ENCODE results near the gene SFTPB.

Gene SFTPB

GRCh38 chr2:85699325-85699724 lies 31.3 kb upstream of the SFTPB start:
- Histone ChIP-seq H3K36me3 (ENCODE audit: control insufficient read depth, insufficient read depth, low read length, severe bottlenecking) (no peaks in the 10 kb centered on the region), H3K4me1 (ENCODE audit: control insufficient read depth, insufficient read depth, low read length) (peaks cover 23% of the 10 kb centered on the region), H3K9ac (ENCODE audit: low read length) (no peak overlapping the region), H3K27me3 (replicated peaks; ENCODE audit: control insufficient read depth, insufficient read depth, low read length) (peaks cover 9% of the 10 kb centered on the region), H3K9me3 (ENCODE audit: control insufficient read depth, low read length) (no peaks in the 10 kb centered on the region), H3K4me3 (ENCODE audit: low read length) (no peak overlapping the region)
- no peak for DNase-seq (ENCODE audit: low read depth)

GRCh38 chr2:85698880-85699254 lies 30.9 kb upstream of the SFTPB start:
- no peaks in the 10 kb centered on the region for H3K36me3 ChIP-seq (ENCODE audit: control insufficient read depth, insufficient read depth, low read length, severe bottlenecking)
- no peak overlapping the region for H3K9ac ChIP-seq (ENCODE audit: low read length)
- H3K4me1 ChIP-seq (ENCODE audit: control insufficient read depth, insufficient read depth, low read length), result peaks cover 23% of the 10 kb centered on the region
- H3K4me3 ChIP-seq (ENCODE audit: low read length), result no peak overlapping the region
- DNase-seq (ENCODE audit: low read depth), result no peak
- no peaks in the 10 kb centered on the region for H3K9me3 ChIP-seq (ENCODE audit: control insufficient read depth, low read length)
- peaks cover 9% of the 10 kb centered on the region for H3K27me3 ChIP-seq (replicated peaks; ENCODE audit: control insufficient read depth, insufficient read depth, low read length)

GRCh38 chr2:85698184-85698879 lies 30.3 kb upstream of the SFTPB start:
- no peak for DNase-seq (ENCODE audit: low read depth)
- Histone ChIP-seq H3K9me3 (ENCODE audit: control insufficient read depth, low read length) (no peaks in the 10 kb centered on the region), H3K4me1 (ENCODE audit: control insufficient read depth, insufficient read depth, low read length) (peaks cover 23% of the 10 kb centered on the region), H3K27me3 (replicated peaks; ENCODE audit: control insufficient read depth, insufficient read depth, low read length) (peaks cover 9% of the 10 kb centered on the region), H3K9ac (ENCODE audit: low read length) (no peak overlapping the region), H3K4me3 (ENCODE audit: low read length) (no peak overlapping the region), H3K36me3 (ENCODE audit: control insufficient read depth, insufficient read depth, low read length, severe bottlenecking) (no peaks in the 10 kb centered on the region)

GRCh38 chr2:85697716-85698115 lies 29.7 kb upstream of the SFTPB start:
- no peak overlapping the region for H3K9ac ChIP-seq (ENCODE audit: low read length)
- H3K36me3 ChIP-seq (ENCODE audit: control insufficient read depth, insufficient read depth, low read length, severe bottlenecking), result no peaks in the 10 kb centered on the region
- H3K4me1 ChIP-seq (ENCODE audit: control insufficient read depth, insufficient read depth, low read length), result peaks cover 23% of the 10 kb centered on the region
- peaks cover 9% of the 10 kb centered on the region for H3K27me3 ChIP-seq (replicated peaks; ENCODE audit: control insufficient read depth, insufficient read depth, low read length)
- H3K4me3 ChIP-seq (ENCODE audit: low read length), result no peak overlapping the region
- H3K9me3 ChIP-seq (ENCODE audit: control insufficient read depth, low read length), result no peaks in the 10 kb centered on the region
- DNase-seq (ENCODE audit: low read depth), result no peak

- H3K9me3 ChIP-seq (ENCODE audit: control insufficient read depth, low read length), result no peaks in the 10 kb centered on the region
- no peak for DNase-seq (ENCODE audit: low read depth)
- no peak overlapping the region for H3K4me3 ChIP-seq (ENCODE audit: low read length)
- peaks cover 9% of the 10 kb centered on the region for H3K27me3 ChIP-seq (replicated peaks; ENCODE audit: control insufficient read depth, insufficient read depth, low read length)
- H3K36me3 ChIP-seq (ENCODE audit: control insufficient read depth, insufficient read depth, low read length, severe bottlenecking), result no peaks in the 10 kb centered on the region
- no peak overlapping the region for H3K9ac ChIP-seq (ENCODE audit: low read length)
- peaks cover 17% of the 10 kb centered on the region for H3K4me1 ChIP-seq (ENCODE audit: control insufficient read depth, insufficient read depth, low read length)
Measured at GRCh38 chr2:85697096-85697495, 29.1 kb upstream of the SFTPB start.

GRCh38 chr2:85695691-85696668 lies 28.0 kb upstream of the SFTPB start:
- Histone ChIP-seq H3K27me3 (replicated peaks; ENCODE audit: control insufficient read depth, insufficient read depth, low read length) (peaks cover 9% of the 10 kb centered on the region), H3K9ac (ENCODE audit: low read length) (no peak overlapping the region), H3K4me1 (ENCODE audit: control insufficient read depth, insufficient read depth, low read length) (peaks cover 6% of the 10 kb centered on the region), H3K36me3 (ENCODE audit: control insufficient read depth, insufficient read depth, low read length, severe bottlenecking) (no peaks in the 10 kb centered on the region), H3K9me3 (ENCODE audit: control insufficient read depth, low read length) (no peaks in the 10 kb centered on the region), H3K4me3 (ENCODE audit: low read length) (no peak overlapping the region)
- DNase-seq (ENCODE audit: low read depth), result no peak

GRCh38 chr2:85695121-85695520 lies 27.1 kb upstream of the SFTPB start:
- Histone ChIP-seq H3K36me3 (ENCODE audit: control insufficient read depth, insufficient read depth, low read length, severe bottlenecking) (no peaks in the 10 kb centered on the region), H3K4me1 (ENCODE audit: control insufficient read depth, insufficient read depth, low read length) (no peaks in the 10 kb centered on the region), H3K9ac (ENCODE audit: low read length) (no peak overlapping the region), H3K27me3 (replicated peaks; ENCODE audit: control insufficient read depth, insufficient read depth, low read length) (peaks cover 9% of the 10 kb centered on the region), H3K4me3 (ENCODE audit: low read length) (no peak overlapping the region), H3K9me3 (ENCODE audit: control insufficient read depth, low read length) (no peaks in the 10 kb centered on the region)
- no peak for DNase-seq (ENCODE audit: low read depth)

- no peak within 1 kb of the TSS for H3K4me3 ChIP-seq (ENCODE audit: low read length)
- no peaks in the 10 kb centered on the region for H3K9me3 ChIP-seq (ENCODE audit: control insufficient read depth, low read length)
- H3K27me3 ChIP-seq (replicated peaks; ENCODE audit: control insufficient read depth, insufficient read depth, low read length), result peaks cover 9% of the 10 kb centered on the region
- H3K9ac ChIP-seq (ENCODE audit: low read length), result no peak within 1 kb of the TSS
- H3K36me3 ChIP-seq (ENCODE audit: control insufficient read depth, insufficient read depth, low read length, severe bottlenecking), result no peaks in the 10 kb centered on the region
- DNase-seq (ENCODE audit: low read depth), result no peak
- H3K4me1 ChIP-seq (ENCODE audit: control insufficient read depth, insufficient read depth, low read length), result no peaks in the 10 kb centered on the region
Measured at GRCh38 chr2:85694052-85695025, 26.3 kb upstream of the SFTPB start, which contains the start of gene GNLY. Gene GNLY, plus strand, starts transcription at chr2:85694358. Its CDS starts 61 bp downstream, at chr2:85694419.

GRCh38 chr2:85692039-85692645 lies 24.1 kb upstream of the SFTPB start:
- no peaks in the 10 kb centered on the region for H3K36me3 ChIP-seq (ENCODE audit: control insufficient read depth, insufficient read depth, low read length, severe bottlenecking)
- H3K4me3 ChIP-seq (ENCODE audit: low read length), result no peak overlapping the region
- DNase-seq (ENCODE audit: low read depth), result no peak
- H3K9ac ChIP-seq (ENCODE audit: low read length), result no peak overlapping the region
- no peaks in the 10 kb centered on the region for H3K9me3 ChIP-seq (ENCODE audit: control insufficient read depth, low read length)
- H3K4me1 ChIP-seq (ENCODE audit: control insufficient read depth, insufficient read depth, low read length), result peaks cover under 1% of the 10 kb centered on the region
- peaks cover 9% of the 10 kb centered on the region for H3K27me3 ChIP-seq (replicated peaks; ENCODE audit: control insufficient read depth, insufficient read depth, low read length)

GRCh38 chr2:85690932-85691331 lies 22.9 kb upstream of the SFTPB start:
- no peak overlapping the region for H3K9ac ChIP-seq (ENCODE audit: low read length)
- no peak overlapping the region for H3K4me3 ChIP-seq (ENCODE audit: low read length)
- peaks cover 9% of the 10 kb centered on the region for H3K27me3 ChIP-seq (replicated peaks; ENCODE audit: control insufficient read depth, insufficient read depth, low read length)
- peaks cover 4% of the 10 kb centered on the region for H3K4me1 ChIP-seq (ENCODE audit: control insufficient read depth, insufficient read depth, low read length)
- DNase-seq (ENCODE audit: low read depth), result no peak
- H3K36me3 ChIP-seq (ENCODE audit: control insufficient read depth, insufficient read depth, low read length, severe bottlenecking), result no peaks in the 10 kb centered on the region
- H3K9me3 ChIP-seq (ENCODE audit: control insufficient read depth, low read length), result no peaks in the 10 kb centered on the region

Data from adipocyte (in vitro differentiated cells).